ENCODE measurements around the gene HYAL2. TPM values are rescaled to one million over a fixed set of nuclear protein-coding genes. Genes with fewer than 3 reads are reported as not detected.

Gene HYAL2
- total and polyA plus RNA-seq, 10 of the 15 experiments (the other 5 are each of a cell fraction or from before 2014, with no cell fraction given): 0.06 to 21.8 (median 12.7) TPM

DNA sequence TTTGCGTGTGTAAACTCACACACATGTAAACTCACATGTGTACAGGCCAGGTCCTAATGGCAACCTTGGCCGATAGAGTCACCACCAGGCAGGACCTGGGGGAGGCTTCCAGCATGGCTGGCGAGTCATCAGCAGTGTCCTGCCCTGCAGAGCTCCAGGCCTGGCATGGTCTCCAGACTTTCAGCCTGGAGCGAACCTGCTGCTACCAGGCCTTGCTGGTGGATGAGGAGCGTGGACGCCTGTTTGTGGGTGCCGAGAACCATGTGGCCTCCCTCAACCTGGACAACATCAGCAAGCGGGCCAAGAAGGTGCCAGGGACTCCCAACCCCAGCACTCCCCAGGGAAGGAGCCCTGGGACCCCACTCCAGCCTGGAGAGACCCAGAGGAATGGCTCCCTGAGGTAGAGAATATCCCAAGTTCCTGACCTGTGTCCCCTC is 52.5 kb downstream of the HYAL2 start:
- H3K27me3 ChIP-seq (replicated peaks in 1 of 2; ENCODE audit: control insufficient read depth in 2 of 2, insufficient read depth in 2 of 2, low read length in 1 of 2): peaks cover 5 to 10% of the 10 kb centered on the region in 2 experiments; a peak in 3 of 4 replicates
- H3K36me3 ChIP-seq (ENCODE audit: control insufficient read depth in 2 of 2, insufficient read depth in 2 of 2, low read length in 1 of 2): no peaks in the 10 kb centered on the region
- in situ Hi-C loops (cut with MboI) (loop anchor here (5.0 kb wide), 2 partner anchors 73 to 148 kb away; no protein-coding TSS in a partner anchor), intact Hi-C loops (cut with micrococcal nuclease; ENCODE audit: unreplicated experiment) (no loop called here)
- no peaks in the 10 kb centered on the region for H3K9me3 ChIP-seq (replicated peaks; ENCODE audit: control insufficient read depth, insufficient read depth, low read length)
- ChIA-PET RAD21 (ENCODE audit: unreplicated experiment) (no interaction called here), SMC1A (ENCODE audit: uncharacterized antibody, unreplicated experiment) (no interaction called here), CTCF (interaction anchor here (0.7 to 1.9 kb wide), 6 partner anchors 10 to 150 kb away, joined by 3 to 7 read pairs (median 5); no protein-coding TSS in a partner anchor), POLR2A (no interaction called here)
- peaks cover 6% of the 10 kb centered on the region for H3K4me1 ChIP-seq (ENCODE audit: control insufficient read depth, insufficient read depth, low read length)
- no peak overlapping the region for H3K9ac ChIP-seq (ENCODE audit: control insufficient read depth, insufficient read depth, low read length)
- H2AFZ ChIP-seq (ENCODE audit: control insufficient read depth, low read depth, low read length): no peak overlapping the region
- DNase-seq (ENCODE audit: low read depth, low spot score) (no peak), ATAC-seq (no peak), FAIRE-seq (no peak)
- no peak overlapping the region for H3K4me2 ChIP-seq (ENCODE audit: control insufficient read depth, insufficient read depth)
- H3K4me3 ChIP-seq: no peak overlapping the region
- no peak overlapping the region for H3K27ac ChIP-seq (ENCODE audit: control insufficient read depth, insufficient read depth)
- no peaks in the 10 kb centered on the region for H4K20me1 ChIP-seq (ENCODE audit: control insufficient read depth, insufficient read depth)
- 27% methylated on average over 8 of the region's 8 CpGs for WGBS (ENCODE audit: insufficient coverage, insufficient replicate concordance, low lambda C conversion rate, missing lambda C conversion rate)
- TF ChIP-seq ESRRA (IDR thresholded peaks at IDR 0.05; ENCODE audit: low read length) (no peak), JUND (IDR thresholded peaks at IDR 0.05; ENCODE audit: low read depth, low read length) (no peak), CBX3 (IDR thresholded peaks at IDR 0.05; ENCODE audit: borderline replicate concordance, low read depth) (no peak), CHD1 (IDR thresholded peaks at IDR 0.05; ENCODE audit: low read depth, low read length) (no peak), IKZF2 (IDR thresholded peaks at IDR 0.05) (no peak)
- TF ChIP-seq, protein P1, sequence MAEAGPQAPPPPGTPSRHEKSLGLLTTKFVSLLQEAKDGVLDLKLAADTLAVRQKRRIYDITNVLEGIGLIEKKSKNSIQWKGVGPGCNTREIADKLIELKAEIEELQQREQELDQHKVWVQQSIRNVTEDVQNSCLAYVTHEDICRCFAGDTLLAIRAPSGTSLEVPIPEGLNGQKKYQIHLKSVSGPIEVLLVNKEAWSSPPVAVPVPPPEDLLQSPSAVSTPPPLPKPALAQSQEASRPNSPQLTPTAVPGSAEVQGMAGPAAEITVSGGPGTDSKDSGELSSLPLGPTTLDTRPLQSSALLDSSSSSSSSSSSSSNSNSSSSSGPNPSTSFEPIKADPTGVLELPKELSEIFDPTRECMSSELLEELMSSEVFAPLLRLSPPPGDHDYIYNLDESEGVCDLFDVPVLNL (IDR thresholded peaks at IDR 0.05; ENCODE audit: low read depth, low read length): no peak
- no peaks in the 10 kb centered on the region for H3K79me2 ChIP-seq (ENCODE audit: control insufficient read depth, insufficient read depth, low read length)
- BruUV-seq (replicated peaks): no TSS peak

DNA sequence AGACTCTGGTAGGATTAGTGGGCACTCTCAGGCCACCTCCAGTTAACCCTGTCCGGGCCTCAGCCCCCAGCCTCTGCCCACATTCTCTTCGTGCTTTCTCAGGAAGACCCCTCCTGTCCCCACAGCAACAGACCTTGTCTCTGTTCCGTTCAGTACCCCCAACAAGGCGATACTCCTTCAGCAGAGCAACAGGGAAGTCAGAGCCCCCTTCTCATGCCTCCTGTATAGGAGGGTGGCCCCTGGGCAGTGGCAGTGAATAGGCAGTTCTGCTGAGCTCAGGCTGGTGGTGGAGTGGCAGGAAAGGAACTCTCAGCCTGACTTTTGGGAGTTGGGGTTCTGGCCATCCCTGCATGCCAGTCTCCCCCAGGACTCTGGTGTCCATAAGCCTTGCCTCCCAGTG is 53.1 kb downstream of the HYAL2 start:
- ChIA-PET RAD21 (ENCODE audit: unreplicated experiment) (no interaction called here), POLR2A (interaction anchor here (0.6 kb wide), 1 partner anchor 67 kb away, joined by 3 read pairs; no protein-coding TSS in a partner anchor), SMC1A (ENCODE audit: uncharacterized antibody, unreplicated experiment) (no interaction called here), CTCF (interaction anchor here (0.7 to 1.9 kb wide), 5 partner anchors 9 to 150 kb away, joined by 3 to 7 read pairs (median 4); no protein-coding TSS in a partner anchor)
- no peaks in the 10 kb centered on the region for H3K79me2 ChIP-seq (ENCODE audit: control insufficient read depth, insufficient read depth, low read length)
- H4K20me1 ChIP-seq (ENCODE audit: control insufficient read depth, insufficient read depth): no peaks in the 10 kb centered on the region
- H3K9me3 ChIP-seq (replicated peaks; ENCODE audit: control insufficient read depth, insufficient read depth, low read length): no peaks in the 10 kb centered on the region
- no peak for DNase-seq (ENCODE audit: low read depth, low spot score)
- intact Hi-C loops (cut with micrococcal nuclease; ENCODE audit: unreplicated experiment) (no loop called here), in situ Hi-C loops (cut with MboI) (no loop called here)
- H2AFZ ChIP-seq (ENCODE audit: control insufficient read depth, low read depth, low read length): no peak overlapping the region
- peaks cover 6% of the 10 kb centered on the region for H3K4me1 ChIP-seq (ENCODE audit: control insufficient read depth, insufficient read depth, low read length)
- H3K27me3 ChIP-seq (replicated peaks in 1 of 2; ENCODE audit: control insufficient read depth in 2 of 2, insufficient read depth in 2 of 2, low read length in 1 of 2): peaks cover under 1 to 5% of the 10 kb centered on the region in 2 experiments; a peak in 3 of 4 replicates
- H3K4me3 ChIP-seq: no peak overlapping the region
- WGBS (ENCODE audit: insufficient coverage, insufficient replicate concordance, low lambda C conversion rate, missing lambda C conversion rate): 9% methylated on average over 4 of the region's 4 CpGs
- no peak overlapping the region for H3K4me2 ChIP-seq (ENCODE audit: control insufficient read depth, insufficient read depth)
- ATAC-seq: no peak
- H3K36me3 ChIP-seq (ENCODE audit: control insufficient read depth in 2 of 2, insufficient read depth in 2 of 2, low read length in 1 of 2): no peaks in the 10 kb centered on the region
- no TSS peak for BruUV-seq (replicated peaks)
- no peak overlapping the region for H3K27ac ChIP-seq (ENCODE audit: control insufficient read depth, insufficient read depth)
- FAIRE-seq: no peak
- H3K9ac ChIP-seq (ENCODE audit: control insufficient read depth, insufficient read depth, low read length): no peak overlapping the region
- TF ChIP-seq RAD51 (IDR thresholded peaks at IDR 0.05) (no peak), IRF4 (IDR thresholded peaks at IDR 0.05; ENCODE audit: low read depth, low read length) (no peak), SP1 (IDR thresholded peaks at IDR 0.05; ENCODE audit: low read depth, low read length) (no peak), POLR2AphosphoS2 (IDR thresholded peaks at IDR 0.05; ENCODE audit: low read depth, low read length) (no peak), KDM1A (IDR thresholded peaks at IDR 0.05; ENCODE audit: borderline replicate concordance) (no peak), CEBPB (IDR thresholded peaks at IDR 0.05; ENCODE audit: borderline replicate concordance in 1 of 2, low read depth in 2 of 2, low read length in 2 of 2) (no peak)
- TF ChIP-seq, protein P2, sequence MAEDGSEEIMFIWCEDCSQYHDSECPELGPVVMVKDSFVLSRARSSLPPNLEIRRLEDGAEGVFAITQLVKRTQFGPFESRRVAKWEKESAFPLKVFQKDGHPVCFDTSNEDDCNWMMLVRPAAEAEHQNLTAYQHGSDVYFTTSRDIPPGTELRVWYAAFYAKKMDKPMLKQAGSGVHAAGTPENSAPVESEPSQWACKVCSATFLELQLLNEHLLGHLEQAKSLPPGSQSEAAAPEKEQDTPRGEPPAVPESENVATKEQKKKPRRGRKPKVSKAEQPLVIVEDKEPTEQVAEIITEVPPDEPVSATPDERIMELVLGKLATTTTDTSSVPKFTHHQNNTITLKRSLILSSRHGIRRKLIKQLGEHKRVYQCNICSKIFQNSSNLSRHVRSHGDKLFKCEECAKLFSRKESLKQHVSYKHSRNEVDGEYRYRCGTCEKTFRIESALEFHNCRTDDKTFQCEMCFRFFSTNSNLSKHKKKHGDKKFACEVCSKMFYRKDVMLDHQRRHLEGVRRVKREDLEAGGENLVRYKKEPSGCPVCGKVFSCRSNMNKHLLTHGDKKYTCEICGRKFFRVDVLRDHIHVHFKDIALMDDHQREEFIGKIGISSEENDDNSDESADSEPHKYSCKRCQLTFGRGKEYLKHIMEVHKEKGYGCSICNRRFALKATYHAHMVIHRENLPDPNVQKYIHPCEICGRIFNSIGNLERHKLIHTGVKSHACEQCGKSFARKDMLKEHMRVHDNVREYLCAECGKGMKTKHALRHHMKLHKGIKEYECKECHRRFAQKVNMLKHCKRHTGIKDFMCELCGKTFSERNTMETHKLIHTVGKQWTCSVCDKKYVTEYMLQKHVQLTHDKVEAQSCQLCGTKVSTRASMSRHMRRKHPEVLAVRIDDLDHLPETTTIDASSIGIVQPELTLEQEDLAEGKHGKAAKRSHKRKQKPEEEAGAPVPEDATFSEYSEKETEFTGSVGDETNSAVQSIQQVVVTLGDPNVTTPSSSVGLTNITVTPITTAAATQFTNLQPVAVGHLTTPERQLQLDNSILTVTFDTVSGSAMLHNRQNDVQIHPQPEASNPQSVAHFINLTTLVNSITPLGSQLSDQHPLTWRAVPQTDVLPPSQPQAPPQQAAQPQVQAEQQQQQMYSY (CRISPR knock-in tag; IDR thresholded peaks at IDR 0.05): no peak
- TF ChIP-seq, protein P3, sequence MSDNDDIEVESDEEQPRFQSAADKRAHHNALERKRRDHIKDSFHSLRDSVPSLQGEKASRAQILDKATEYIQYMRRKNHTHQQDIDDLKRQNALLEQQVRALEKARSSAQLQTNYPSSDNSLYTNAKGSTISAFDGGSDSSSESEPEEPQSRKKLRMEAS (IDR thresholded peaks at IDR 0.05; ENCODE audit: low read depth, low read length): no peak
